H1 (cell line): Measurements from ENCODE around the gene DGKA.
"Not testable (repeated sequence)": the region's sequence is repeated elsewhere in the genome, so short reads cannot be mapped to it uniquely, and the experiment has no call there.

ENCODE experiments used
- ATF3 ChIP-seq: IDR thresholded peaks from 2 replicates; pipeline ENCODE4 v1.6.1; 2011; ENCODE audit warnings: low read depth, mild to moderate bottlenecking, low read length; ENCODE audit not compliant: insufficient read depth
- CHD1 ChIP-seq: IDR thresholded peaks from 2 replicates; pipeline ENCODE4 v1.6.1; 2012; ENCODE audit warnings: low read depth, low read length, improper control_type of control experiment
- CTCF ChIP-seq, 3 experiments: IDR thresholded peaks; 1 replicate in 2 of 3; 2 replicates in 1 of 3; pipeline versions ENCODE4 v1.5.1 to v1.6.1; 2011; ENCODE audit warnings: low read length in 3 of 3, mild to moderate bottlenecking in 3 of 3, inconsistent platforms in 2 of 3, low read depth in 1 of 3, moderate library complexity in 1 of 3; ENCODE audit not compliant: insufficient read depth in 1 of 3; ENCODE audit errors: control extremely low read depth in 1 of 3
- GABPA ChIP-seq: IDR thresholded peaks from 2 replicates; pipeline ENCODE4 v1.6.1; 2011; ENCODE audit warnings: mild to moderate bottlenecking, low read length, moderate library complexity, borderline replicate concordance; ENCODE audit not compliant: insufficient read depth
- POLR2A ChIP-seq, 2 experiments: IDR thresholded peaks; 1 replicate in 1 of 2; 2 replicates in 1 of 2; pipeline ENCODE4 v1.6.1; 2011; ENCODE audit warnings: low read depth in 2 of 2, low read length in 2 of 2, mild to moderate bottlenecking in 2 of 2; ENCODE audit errors: control extremely low read depth in 1 of 2
- RAD21 ChIP-seq, 2 experiments: IDR thresholded peaks in 1 of 2; conservative IDR thresholded peaks in 1 of 2; 2 replicates each; pipeline ENCODE4 v1.6.1; 2011; ENCODE audit warnings: low read depth in 2 of 2, low read length in 2 of 2, improper control_type of control experiment in 1 of 2, inconsistent platforms in 1 of 2, mild to moderate bottlenecking in 1 of 2, moderate library complexity in 1 of 2
- SP1 ChIP-seq: IDR thresholded peaks from 2 replicates; pipeline ENCODE4 v1.6.1; 2011; ENCODE audit warnings: low read depth, low read length

DNA sequence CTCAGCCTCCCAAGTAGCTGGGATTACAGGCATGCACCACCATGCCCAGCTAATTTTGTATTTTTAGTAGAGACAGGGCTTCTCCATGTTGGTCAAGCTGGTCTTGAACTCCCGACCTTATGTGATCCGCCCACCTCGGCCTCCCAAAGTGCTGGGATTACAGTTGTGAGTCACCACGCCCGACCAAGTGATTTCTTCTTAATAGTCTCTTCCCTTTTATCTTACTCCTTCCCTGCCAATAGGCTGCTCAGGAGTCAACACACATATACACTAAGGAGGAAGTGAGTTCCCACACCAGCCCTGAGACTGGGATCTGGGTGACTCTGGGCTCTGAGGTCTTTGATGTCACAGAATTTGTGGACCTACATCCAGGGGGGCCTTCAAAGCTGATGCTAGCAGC, 72.4 kb downstream of the DGKA start:
- not testable (repeated sequence) for TF ChIP-seq SP1; CTCF (IDR thresholded peaks at IDR 0.05; ENCODE audit: control extremely low read depth in 1 of 3, insufficient read depth in 1 of 3, low read depth in 1 of 3, low read length in 3 of 3); POLR2A (IDR thresholded peaks at IDR 0.05; ENCODE audit: control extremely low read depth in 1 of 2, low read depth in 2 of 2, low read length in 2 of 2); RAD21 (IDR thresholded peaks at IDR 0.05 in 1 of 2, conservative IDR thresholded peaks at IDR 0.05 in 1 of 2; ENCODE audit: low read depth in 2 of 2, low read length in 2 of 2); CHD1; GABPA; ATF3
